Vagina (tissue), 2 donors: Measurements from ENCODE around the gene AGAP9. TPM values are rescaled to one million over a fixed set of nuclear protein-coding genes. Genes with fewer than 3 reads are reported as not detected.
A peak's percentile ranks its signal among the peaks of the same experiment; 100 is the strongest.
"Not testable (repeated sequence)": the region's sequence is repeated elsewhere in the genome, so short reads cannot be mapped to it uniquely, and the experiment has no call there.

ENCODE experiments used
- DNase-seq, 2 donors: peaks; one replicate each; pipeline ENCODE4 v3.0.0-alpha.2; 2017; ENCODE audit errors: extremely low spot score in 2 of 2
- H3K27ac ChIP-seq: fragments of 200-600 bp; sonication (generic); one replicate; pipeline ENCODE4 v1.5.1; 2019
- H3K27me3 ChIP-seq: fragments of 200-600 bp; sonication (generic); one replicate; pipeline ENCODE4 v1.5.1; 2019
- H3K36me3 ChIP-seq, 2 donors: fragments of 200-600 bp; sonication (generic); one replicate each; pipeline ENCODE4 v1.5.1; 2017 to 2019
- H3K4me1 ChIP-seq: fragments of 200-600 bp; sonication (generic); one replicate; pipeline ENCODE4 v1.5.1; 2019
- H3K4me3 ChIP-seq, 2 donors: fragments of 200-600 bp; sonication (generic); 1 replicate in 1 of 2; 2 replicates in 1 of 2; pipeline ENCODE4 v1.5.1; 2016 to 2019
- H3K9me3 ChIP-seq: fragments of 200-600 bp; sonication (generic); one replicate; pipeline ENCODE4 v1.5.1; 2019
- POLR2A ChIP-seq, 2 donors: fragments of 450-650 bp; IDR thresholded peaks; one replicate each; pipeline ENCODE4 v1.6.1; 2017; ENCODE audit warnings: antibody characterized with exemption in 2 of 2, mild to moderate bottlenecking in 2 of 2, moderate library complexity in 2 of 2
- POLR2AphosphoS5 ChIP-seq, 2 donors: sonication (generic); formaldehyde crosslinking; IDR thresholded peaks; one replicate each; pipeline ENCODE4 v1.9.0; 2017; ENCODE audit warnings: antibody characterized with exemption in 2 of 2, mild to moderate bottlenecking in 2 of 2, low read depth in 1 of 2; ENCODE audit not compliant: insufficient read depth in 1 of 2
- intact Hi-C: fragments of 100-400 bp; cut with DNase I; formaldehyde crosslinking; loops from one replicate; pipeline ENCODE4 v1.15.1; 2023
- total RNA-seq: library from RNA; depleted of rRNA; stranded (reverse); fragments of >200 nt; gene quantifications from one replicate; pipeline ENCODE4 v1.2.3, GENCODE V29; 2016
- TF ChIP-seq, protein P1 (sequence below), 3 experiments: fragments of 450-650 bp in 2 of 3; fragments of 200-600 bp in 1 of 3; sonication (generic) in 1 of 3; IDR thresholded peaks; one replicate each; pipeline ENCODE4 v1.5.1; 2017 to 2019; ENCODE audit warnings: antibody characterized with exemption in 3 of 3, mild to moderate bottlenecking in 2 of 3, moderate library complexity in 2 of 3

Gene AGAP9
- total RNA-seq, 1 donor from 2014 or later = 10.1 TPM

- DNase-seq = peak in 1 of 2 donors; percentile 49
- H3K4me3 ChIP-seq = no peak overlapping the region
- no peaks in the 10 kb centered on the region for H3K27me3 ChIP-seq
- no peaks in the 10 kb centered on the region for H3K36me3 ChIP-seq
- intact Hi-C loops = no loop called here
- H3K9me3 ChIP-seq = no peaks in the 10 kb centered on the region
- no peaks in the 10 kb centered on the region for H3K4me1 ChIP-seq
- no peak overlapping the region for H3K27ac ChIP-seq
- TF ChIP-seq, protein P1, sequence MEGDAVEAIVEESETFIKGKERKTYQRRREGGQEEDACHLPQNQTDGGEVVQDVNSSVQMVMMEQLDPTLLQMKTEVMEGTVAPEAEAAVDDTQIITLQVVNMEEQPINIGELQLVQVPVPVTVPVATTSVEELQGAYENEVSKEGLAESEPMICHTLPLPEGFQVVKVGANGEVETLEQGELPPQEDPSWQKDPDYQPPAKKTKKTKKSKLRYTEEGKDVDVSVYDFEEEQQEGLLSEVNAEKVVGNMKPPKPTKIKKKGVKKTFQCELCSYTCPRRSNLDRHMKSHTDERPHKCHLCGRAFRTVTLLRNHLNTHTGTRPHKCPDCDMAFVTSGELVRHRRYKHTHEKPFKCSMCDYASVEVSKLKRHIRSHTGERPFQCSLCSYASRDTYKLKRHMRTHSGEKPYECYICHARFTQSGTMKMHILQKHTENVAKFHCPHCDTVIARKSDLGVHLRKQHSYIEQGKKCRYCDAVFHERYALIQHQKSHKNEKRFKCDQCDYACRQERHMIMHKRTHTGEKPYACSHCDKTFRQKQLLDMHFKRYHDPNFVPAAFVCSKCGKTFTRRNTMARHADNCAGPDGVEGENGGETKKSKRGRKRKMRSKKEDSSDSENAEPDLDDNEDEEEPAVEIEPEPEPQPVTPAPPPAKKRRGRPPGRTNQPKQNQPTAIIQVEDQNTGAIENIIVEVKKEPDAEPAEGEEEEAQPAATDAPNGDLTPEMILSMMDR (IDR thresholded peaks at IDR 0.05) = no peak
- TF ChIP-seq POLR2A (IDR thresholded peaks at IDR 0.05) = no peak
- no peak for TF ChIP-seq POLR2AphosphoS5 (IDR thresholded peaks at IDR 0.05; ENCODE audit: insufficient read depth in 1 of 2, low read depth in 1 of 2)
These were observed 67.2 kb downstream of the AGAP9 start for GRCh38 chr10:47456079-47456785.

DNA sequence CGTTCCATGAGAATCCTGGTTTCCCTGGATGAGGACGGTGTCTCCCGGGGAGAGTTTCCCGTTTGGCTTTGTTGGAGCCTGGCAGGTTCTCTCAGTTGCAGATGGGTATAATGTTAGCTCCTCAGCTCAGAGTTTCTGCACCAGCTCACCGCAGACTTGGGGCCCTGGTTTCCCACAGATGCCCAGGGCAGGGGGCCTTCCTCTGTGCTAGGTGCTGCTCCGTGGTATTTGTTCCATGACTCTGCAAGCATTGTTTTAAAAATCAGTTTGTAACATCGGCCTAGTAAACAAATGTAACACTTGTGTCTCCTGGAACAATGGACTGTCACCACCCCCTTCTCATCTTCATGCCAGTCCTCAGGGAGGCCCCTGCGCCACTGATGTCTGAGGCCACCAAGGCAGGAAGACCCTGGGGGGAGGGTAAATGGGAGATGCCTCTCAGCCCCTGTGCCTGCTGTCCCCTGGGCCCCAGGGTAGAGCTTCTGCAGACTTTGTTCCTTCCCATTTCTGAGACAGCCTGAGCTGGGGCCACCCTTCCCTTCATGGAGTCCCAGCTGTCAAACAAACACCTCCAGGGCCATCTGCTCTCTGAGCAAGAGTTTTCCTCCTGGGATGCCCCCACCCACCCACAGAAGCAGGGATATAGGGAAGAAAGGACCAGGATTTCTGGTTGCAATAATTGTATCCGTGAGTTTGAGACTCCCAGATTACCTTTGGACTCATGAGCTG, 67.9 kb downstream of the AGAP9 start:
- H3K27me3 ChIP-seq, H3K4me3 ChIP-seq, H3K36me3 ChIP-seq, H3K27ac ChIP-seq, intact Hi-C loops, H3K4me1 ChIP-seq, H3K9me3 ChIP-seq: not testable (repeated sequence)
- peak in 1 of 2 donors; percentile 72 for DNase-seq

- peak in 1 of 2 donors; percentile 64 for DNase-seq
- intact Hi-C loops = no loop called here
- no peaks in the 10 kb centered on the region for H3K36me3 ChIP-seq
- no peak for TF ChIP-seq POLR2AphosphoS5 (IDR thresholded peaks at IDR 0.05; ENCODE audit: insufficient read depth in 1 of 2, low read depth in 1 of 2)
- TF ChIP-seq POLR2A (IDR thresholded peaks at IDR 0.05) = no peak
- TF ChIP-seq, protein P1 (IDR thresholded peaks at IDR 0.05) = no peak
- H3K4me1 ChIP-seq = no peaks in the 10 kb centered on the region
- no peaks in the 10 kb centered on the region for H3K9me3 ChIP-seq
- no peaks in the 10 kb centered on the region for H3K27me3 ChIP-seq
- H3K4me3 ChIP-seq = no peak overlapping the region
- no peak overlapping the region for H3K27ac ChIP-seq
These were observed 68.7 kb downstream of the AGAP9 start for GRCh38 chr10:47454780-47455058.

DNA sequence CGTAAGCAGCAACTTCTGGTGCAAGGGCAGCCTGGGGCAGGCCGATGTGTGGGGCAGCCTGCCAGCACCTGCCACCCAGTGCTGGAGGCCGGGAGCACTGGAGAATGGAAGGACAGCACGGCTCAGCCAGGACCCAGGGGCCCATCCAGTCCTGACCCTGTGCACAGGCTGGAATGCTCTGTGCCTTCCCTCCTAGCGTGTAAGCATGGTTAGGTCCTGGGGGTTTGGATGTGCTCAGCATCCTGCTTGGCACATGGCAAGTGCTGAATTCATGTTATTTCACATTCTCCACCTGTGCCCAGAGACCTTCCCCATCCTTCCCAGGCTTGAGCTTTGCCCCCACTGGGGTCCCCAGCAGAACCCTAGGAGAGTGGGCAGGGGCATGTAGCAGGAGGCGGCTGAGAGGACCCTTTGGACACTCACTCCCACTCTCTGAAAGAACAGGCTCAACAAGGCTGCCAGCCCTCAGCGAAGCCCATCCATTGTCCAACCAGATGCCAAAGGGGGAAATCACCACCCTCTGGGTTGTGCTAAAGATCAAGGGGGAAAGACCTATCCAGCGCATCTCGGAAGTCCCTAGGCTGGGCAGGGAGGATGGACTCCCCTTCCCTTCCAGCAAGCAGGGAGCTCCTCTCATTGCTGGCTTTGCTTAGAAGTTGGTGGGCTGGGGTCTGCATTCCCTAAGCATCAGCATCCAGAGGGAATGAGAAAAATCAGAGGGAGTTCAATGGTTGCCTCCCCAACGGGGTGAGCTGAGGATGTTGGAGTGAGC, 69.2 kb downstream of the AGAP9 start:
- Histone ChIP-seq H3K27me3 (no peaks in the 10 kb centered on the region), H3K27ac (no peak overlapping the region), H3K36me3 (no peaks in the 10 kb centered on the region), H3K9me3 (no peaks in the 10 kb centered on the region), H3K4me1 (no peaks in the 10 kb centered on the region), H3K4me3 (no peak overlapping the region)
- TF ChIP-seq, protein P1 (IDR thresholded peaks at IDR 0.05) = no peak
- TF ChIP-seq POLR2AphosphoS5 (IDR thresholded peaks at IDR 0.05; ENCODE audit: insufficient read depth in 1 of 2, low read depth in 1 of 2) (no peak), POLR2A (IDR thresholded peaks at IDR 0.05) (no peak)
- DNase-seq = peak; percentile 81 to 94
- intact Hi-C loops = no loop called here

DNA sequence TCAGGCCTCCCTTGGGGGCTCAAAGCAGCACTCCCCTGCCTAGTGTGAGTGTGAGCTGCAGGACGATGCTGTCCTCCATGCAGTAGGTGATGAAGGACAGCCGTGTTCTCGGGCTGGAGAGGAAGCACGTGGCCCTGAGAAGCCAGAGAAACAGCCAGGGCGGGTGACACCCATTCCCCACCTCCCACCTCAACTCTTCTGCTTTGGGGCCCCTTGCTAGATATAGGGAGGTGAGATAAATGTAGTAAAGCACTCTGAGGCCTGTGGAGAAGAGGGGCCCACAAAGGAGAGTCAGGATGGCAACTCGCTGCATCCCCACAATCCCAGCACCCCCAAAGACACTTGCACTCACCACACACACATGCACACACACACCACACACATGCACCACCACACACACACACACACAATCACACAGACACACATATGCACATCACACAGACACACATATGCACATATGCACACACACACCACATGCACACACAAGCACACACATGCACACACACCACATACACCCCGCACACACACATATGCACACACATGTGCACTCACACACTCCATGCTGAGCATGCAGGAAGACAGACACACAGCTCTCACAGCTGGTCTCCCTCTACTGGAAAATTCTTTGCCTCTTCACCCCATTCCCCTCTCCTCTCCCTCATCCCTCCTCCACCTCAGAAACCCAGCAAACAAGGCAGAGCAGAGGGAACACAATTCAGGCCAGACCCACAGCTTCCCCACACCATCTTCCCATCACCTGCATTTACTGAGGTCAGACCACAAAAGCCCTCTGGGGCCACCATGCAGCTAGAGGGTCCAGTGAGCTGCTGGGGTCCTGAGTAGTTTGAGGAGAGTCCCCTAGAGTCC, 70.1 kb downstream of the AGAP9 start:
- TF ChIP-seq POLR2A (IDR thresholded peaks at IDR 0.05) (no peak), POLR2AphosphoS5 (IDR thresholded peaks at IDR 0.05; ENCODE audit: insufficient read depth in 1 of 2, low read depth in 1 of 2) (no peak)
- TF ChIP-seq, protein P1 (IDR thresholded peaks at IDR 0.05) = no peak
- Histone ChIP-seq H3K27me3 (no peaks in the 10 kb centered on the region), H3K4me1 (no peaks in the 10 kb centered on the region), H3K4me3 (no peak overlapping the region), H3K36me3 (no peaks in the 10 kb centered on the region), H3K27ac (no peak overlapping the region), H3K9me3 (no peaks in the 10 kb centered on the region)
- intact Hi-C loops = no loop called here
- peak in 1 of 2 donors; percentile 64 for DNase-seq
